NT2/D1 (cell line): ENCODE data around the gene ACACB.

Experiments
- YY1 ChIP-seq: IDR thresholded peaks from 2 replicates; pipeline ENCODE4 v1.6.1; 2011; ENCODE audit not compliant: insufficient read length, insufficient read depth
- ZNF274 ChIP-seq: IDR thresholded peaks from 2 replicates; pipeline ENCODE4 v1.6.1; 2011; ENCODE audit warnings: mild to moderate bottlenecking, low read depth, low read length

DNA sequence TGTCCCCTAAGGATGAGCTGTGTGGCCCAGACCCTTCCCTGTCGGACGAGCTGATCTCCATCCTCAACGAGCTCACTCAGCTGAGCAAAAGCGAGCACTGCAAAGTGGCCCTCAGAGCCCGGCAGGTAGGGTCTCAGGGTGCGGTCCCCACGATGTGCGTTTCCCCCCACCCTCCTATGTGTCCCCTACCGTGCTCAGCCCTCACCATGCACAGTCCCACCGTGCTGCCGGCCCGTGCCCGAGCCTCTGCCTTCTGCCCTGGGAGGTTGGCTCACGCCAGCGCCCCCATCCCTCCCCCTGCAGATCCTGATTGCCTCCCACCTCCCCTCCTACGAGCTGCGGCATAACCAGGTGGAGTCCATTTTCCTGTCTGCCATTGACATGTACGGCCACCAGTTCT, 106.1 kb downstream of the ACACB start:
- TF ChIP-seq YY1 (no peak), ZNF274 (no peak)
